Keratinocyte (primary cell): ENCODE data around the gene FGF5. TPM values are rescaled to one million over a fixed set of nuclear protein-coding genes. Genes with fewer than 3 reads are reported as not detected.

ENCODE experiments used
- DNase-seq: peaks from one replicate; pipeline ENCODE4 v3.0.0-alpha.2; 2011; ENCODE audit warnings: low read depth, missing footprints, low spot score
- FAIRE-seq: peaks from 2 replicates; lab custom pipeline; 2011; peaks lifted over from hg19 to GRCh38; lab: Jason Lieb, UNC
- H2AFZ ChIP-seq: 2 replicates; pipeline ENCODE4 v1.6.0; 2012; ENCODE audit warnings: low read length, control low read depth, inconsistent platforms; ENCODE audit not compliant: control insufficient read depth
- H3K27ac ChIP-seq: 2 replicates; pipeline ENCODE4 v1.5.1; 2011; ENCODE audit warnings: low read length; ENCODE audit not compliant: control insufficient read depth, insufficient read depth
- H3K27me3 ChIP-seq: 3 replicates; pipeline ENCODE4 v1.6.0; 2011; ENCODE audit warnings: low read length; ENCODE audit not compliant: control insufficient read depth, insufficient read depth; ENCODE audit errors: extremely low read depth
- H3K36me3 ChIP-seq, 2 experiments: 2 replicates in 1 of 2; 3 replicates in 1 of 2; pipeline ENCODE4 v1.5.1; 2011; ENCODE audit warnings: low read length in 2 of 2, mild to moderate bottlenecking in 1 of 2; ENCODE audit not compliant: control insufficient read depth in 2 of 2, insufficient read depth in 2 of 2; ENCODE audit errors: extremely low read depth in 1 of 2
- H3K4me1 ChIP-seq: 3 replicates; pipeline ENCODE4 v1.5.1; 2011; ENCODE audit warnings: low read length; ENCODE audit not compliant: control insufficient read depth, insufficient read depth; ENCODE audit errors: extremely low read depth
- H3K4me2 ChIP-seq: 3 replicates; pipeline ENCODE4 v1.6.0; 2011; ENCODE audit warnings: low read depth, low read length; ENCODE audit not compliant: control insufficient read depth, insufficient read depth; ENCODE audit errors: extremely low read depth
- H3K4me3 ChIP-seq, 3 experiments: fragments of 200-600 bp in 1 of 3; sonication (generic) in 1 of 3; 2 replicates in 2 of 3; 3 replicates in 1 of 3; pipeline ENCODE4 v1.5.1; 2011 to 2016; ENCODE audit warnings: low read length in 3 of 3, mild to moderate bottlenecking in 3 of 3, control low read depth in 2 of 3, inconsistent platforms in 1 of 3, low read depth in 1 of 3, mixed read lengths in 1 of 3, mixed run types in 1 of 3, moderate library complexity in 1 of 3; ENCODE audit not compliant: control insufficient read depth in 2 of 3, insufficient read depth in 2 of 3; ENCODE audit errors: extremely low read depth in 1 of 3
- H3K79me2 ChIP-seq: 2 replicates; pipeline ENCODE4 v1.6.0; 2012; ENCODE audit warnings: low read length; ENCODE audit not compliant: control insufficient read depth, insufficient read depth
- H3K9ac ChIP-seq: 3 replicates; pipeline ENCODE4 v1.6.0; 2011; ENCODE audit warnings: low read length; ENCODE audit not compliant: control insufficient read depth, insufficient read depth; ENCODE audit errors: extremely low read depth
- H3K9me1 ChIP-seq: 3 replicates; pipeline ENCODE4 v1.6.0; 2011; ENCODE audit warnings: low read length; ENCODE audit not compliant: control insufficient read depth, insufficient read depth; ENCODE audit errors: extremely low read depth
- H3K9me3 ChIP-seq: 2 replicates; pipeline ENCODE4 v1.5.1; 2012; ENCODE audit warnings: low read depth, low read length; ENCODE audit not compliant: control insufficient read depth
- H4K20me1 ChIP-seq: 3 replicates; pipeline ENCODE4 v1.6.0; 2011; ENCODE audit warnings: low read length; ENCODE audit not compliant: control insufficient read depth, insufficient read depth; ENCODE audit errors: extremely low read depth
- EZH2 ChIP-seq: IDR thresholded peaks from one replicate; pipeline ENCODE4 v1.6.1; 2012; ENCODE audit warnings: inconsistent platforms, mild to moderate bottlenecking, low read length, moderate library complexity
- dilution Hi-C: fragments of 300-500 bp; cut with MboI; formaldehyde crosslinking; loops from one replicate; pipeline ENCODE4 v1.7.0; 2020; ENCODE audit warnings: low sequenced_read_pairs; ENCODE audit not compliant: extremely low pct_ligation_motif_present
- polyA plus RNA-seq, 5 experiments: library from polyadenylated mRNA; depleted of rRNA in 3 of 5; stranded (reverse) in 3 of 5; stranded (forward) in 1 of 5; unstranded in 1 of 5; fragments of >200 nt; gene quantifications; 1 replicate in 1 of 5; 2 replicates in 3 of 5; 3 replicates in 1 of 5; pipeline versions ENCODE4 v1.2.1 to v1.2.3, GENCODE V29; 2011 to 2012; ENCODE audit warnings: missing spikeins in 2 of 5, low read depth in 1 of 5, low replicate concordance in 1 of 5
- TF ChIP-seq, protein P1 (sequence below), 3 experiments: IDR thresholded peaks in 1 of 3; conservative IDR thresholded peaks in 1 of 3; optimal IDR thresholded peaks in 1 of 3; 2 replicates in 2 of 3; 3 replicates in 1 of 3; pipeline versions ENCODE3 to v1.5.1; 2011; ENCODE audit warnings: low read length in 3 of 3, mild to moderate bottlenecking in 3 of 3, moderate library complexity in 2 of 3, control low read depth in 1 of 3, inconsistent platforms in 1 of 3; ENCODE audit not compliant: insufficient read depth in 2 of 3; ENCODE audit errors: extremely low read depth in 1 of 3

FGF5 gene
- polyA plus RNA-seq, 1 donor (not counting 4 experiments of a cell fraction or from before 2014, with no cell fraction given) = 3.9 TPM

DNA sequence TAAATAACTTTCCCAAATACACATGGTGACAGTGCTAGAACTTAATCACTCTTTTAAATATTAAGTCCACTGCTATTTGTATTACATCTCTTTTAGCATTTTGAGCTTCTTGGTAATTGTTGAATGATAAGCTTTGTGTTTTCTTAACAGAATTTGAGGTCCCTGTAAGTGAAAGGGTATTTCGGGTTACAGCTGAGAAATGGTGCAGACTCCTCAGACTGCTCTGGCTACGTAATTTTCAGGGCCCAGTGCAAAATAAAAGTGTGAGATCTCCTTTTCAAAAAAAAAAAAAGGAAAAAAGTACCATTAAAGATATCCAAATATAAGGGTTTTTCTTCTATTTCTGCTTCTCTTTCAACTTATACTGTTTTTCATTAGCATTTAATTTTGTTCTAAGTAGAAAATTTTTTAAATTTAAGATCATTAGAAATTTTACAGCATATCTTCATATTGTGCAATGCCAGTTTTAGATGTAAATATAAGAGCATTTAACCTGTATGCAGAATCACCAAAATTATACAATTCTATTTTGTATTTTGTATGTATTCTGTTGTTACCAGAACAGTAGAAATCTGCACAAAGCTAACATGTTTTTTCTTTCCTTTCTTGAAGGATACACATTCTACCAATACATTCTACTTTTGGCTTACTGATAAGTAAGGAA is 33.6 kb upstream of the FGF5 start:
- no peak for FAIRE-seq
- Histone ChIP-seq H3K9me3 (no peaks in the 10 kb centered on the region), H3K9me1 (no peaks in the 10 kb centered on the region), H3K4me1 (peaks cover 14% of the 10 kb centered on the region), H3K9ac (no peak overlapping the region), H3K36me3 (no peaks in the 10 kb centered on the region), H3K4me3 (no peak overlapping the region), H4K20me1 (no peaks in the 10 kb centered on the region), H3K79me2 (no peaks in the 10 kb centered on the region), H3K4me2 (no peak overlapping the region), H2AFZ (no peak overlapping the region), H3K27ac (no peak overlapping the region), H3K27me3 (no peaks in the 10 kb centered on the region)
- TF ChIP-seq, protein P1, sequence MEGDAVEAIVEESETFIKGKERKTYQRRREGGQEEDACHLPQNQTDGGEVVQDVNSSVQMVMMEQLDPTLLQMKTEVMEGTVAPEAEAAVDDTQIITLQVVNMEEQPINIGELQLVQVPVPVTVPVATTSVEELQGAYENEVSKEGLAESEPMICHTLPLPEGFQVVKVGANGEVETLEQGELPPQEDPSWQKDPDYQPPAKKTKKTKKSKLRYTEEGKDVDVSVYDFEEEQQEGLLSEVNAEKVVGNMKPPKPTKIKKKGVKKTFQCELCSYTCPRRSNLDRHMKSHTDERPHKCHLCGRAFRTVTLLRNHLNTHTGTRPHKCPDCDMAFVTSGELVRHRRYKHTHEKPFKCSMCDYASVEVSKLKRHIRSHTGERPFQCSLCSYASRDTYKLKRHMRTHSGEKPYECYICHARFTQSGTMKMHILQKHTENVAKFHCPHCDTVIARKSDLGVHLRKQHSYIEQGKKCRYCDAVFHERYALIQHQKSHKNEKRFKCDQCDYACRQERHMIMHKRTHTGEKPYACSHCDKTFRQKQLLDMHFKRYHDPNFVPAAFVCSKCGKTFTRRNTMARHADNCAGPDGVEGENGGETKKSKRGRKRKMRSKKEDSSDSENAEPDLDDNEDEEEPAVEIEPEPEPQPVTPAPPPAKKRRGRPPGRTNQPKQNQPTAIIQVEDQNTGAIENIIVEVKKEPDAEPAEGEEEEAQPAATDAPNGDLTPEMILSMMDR (optimal IDR thresholded peaks at IDR 0.05 in 1 of 3, IDR thresholded peaks at IDR 0.05 in 1 of 3, conservative IDR thresholded peaks at IDR 0.05 in 1 of 3; ENCODE audit: extremely low read depth in 1 of 3, insufficient read depth in 2 of 3, low read length in 3 of 3) = no peak
- no peak for TF ChIP-seq EZH2
- no peak for DNase-seq
- dilution Hi-C loops = no loop called here

DNA sequence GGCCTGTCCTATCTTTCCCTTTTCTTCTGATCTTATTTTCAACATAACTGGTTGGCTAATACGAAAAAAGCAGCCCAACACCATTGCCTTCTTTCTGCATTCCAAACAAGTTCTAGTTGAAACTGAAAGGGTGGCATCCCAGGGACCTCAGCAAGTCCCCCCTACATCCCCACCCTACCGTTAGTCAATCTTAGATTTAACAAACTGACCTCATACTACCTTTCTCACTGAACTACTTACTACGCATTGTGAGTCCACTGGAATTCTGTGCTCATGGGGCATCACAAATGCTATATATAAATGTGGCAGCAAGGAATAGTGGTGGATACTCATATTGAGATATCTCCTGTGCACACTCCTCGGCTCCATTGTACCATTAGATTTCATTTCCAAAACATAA is 33.1 kb upstream of the FGF5 start:
- no peaks in the 10 kb centered on the region for H3K9me3 ChIP-seq
- no peak overlapping the region for H2AFZ ChIP-seq
- TF ChIP-seq, protein P1 (optimal IDR thresholded peaks at IDR 0.05 in 1 of 3, IDR thresholded peaks at IDR 0.05 in 1 of 3, conservative IDR thresholded peaks at IDR 0.05 in 1 of 3; ENCODE audit: extremely low read depth in 1 of 3, insufficient read depth in 2 of 3, low read length in 3 of 3) = no peak
- no peak for TF ChIP-seq EZH2
- no peaks in the 10 kb centered on the region for H3K36me3 ChIP-seq
- no peak overlapping the region for H3K9ac ChIP-seq
- dilution Hi-C loops = no loop called here
- DNase-seq (no peak), FAIRE-seq (no peak)
- H3K4me1 ChIP-seq = peaks cover 19% of the 10 kb centered on the region
- no peaks in the 10 kb centered on the region for H3K9me1 ChIP-seq
- H3K27ac ChIP-seq = no peak overlapping the region
- no peaks in the 10 kb centered on the region for H3K79me2 ChIP-seq
- H3K4me3 ChIP-seq = no peak overlapping the region
- H3K4me2 ChIP-seq = no peak overlapping the region
- H3K27me3 ChIP-seq = no peaks in the 10 kb centered on the region
- no peaks in the 10 kb centered on the region for H4K20me1 ChIP-seq
